ENCODE measurements around the gene PPFIA4. TPM values are rescaled to one million over a fixed set of nuclear protein-coding genes. Genes with fewer than 3 reads are reported as not detected.

Gene PPFIA4
- total and polyA plus RNA-seq, 10 donors, result 0.21 to 12.0 (median 4.9) TPM

DNA sequence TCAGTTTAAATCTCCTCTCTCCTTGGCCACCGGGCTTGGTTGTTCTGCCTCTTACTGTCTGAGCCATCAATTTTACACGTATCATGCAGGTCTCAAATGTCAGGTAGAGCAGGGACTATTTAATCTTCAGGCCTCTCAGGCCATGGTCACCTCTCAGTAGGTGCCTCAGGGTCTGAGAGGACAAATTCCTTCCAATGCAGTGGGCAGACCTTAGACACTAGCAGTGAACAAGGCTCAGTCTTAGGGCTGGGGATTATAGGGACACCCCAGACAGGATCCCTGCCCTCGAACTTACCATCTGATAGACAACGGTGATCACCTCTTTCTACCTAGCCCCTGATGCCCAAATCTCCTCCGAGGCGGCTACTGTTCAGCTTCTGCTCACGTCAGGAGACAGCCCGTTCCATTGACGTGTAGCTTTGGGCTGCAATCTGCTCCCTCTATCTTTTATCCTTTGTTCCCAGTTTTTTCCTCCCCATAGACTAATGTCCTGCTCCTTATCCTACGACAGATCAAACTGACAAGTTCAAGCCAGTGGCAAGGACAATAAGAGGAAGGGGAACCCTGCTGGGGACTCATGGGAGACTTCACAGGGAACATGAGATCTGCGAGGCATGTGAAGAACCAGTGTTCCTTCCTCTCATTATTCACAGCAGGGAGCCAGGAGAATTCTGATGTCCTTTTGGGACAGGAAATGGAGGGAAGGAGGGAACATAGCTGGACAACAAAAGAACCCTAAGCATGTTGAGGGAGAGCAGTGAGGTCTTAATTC, 60.9 kb downstream of the PPFIA4 start:
- H3K27ac ChIP-seq, result no peak overlapping the region
- WGBS, 5 donors, result 77 to 83% (median 79%) methylated on average over 11 of the region's 11 CpGs
- H3K4me1 ChIP-seq, result peaks cover 0 to 13% (median 3%) of the 10 kb centered on the region in 6 donors
- H3K4me3 ChIP-seq, result no peak overlapping the region
- H3K9me3 ChIP-seq, result no peaks in the 10 kb centered on the region
- H3K27me3 ChIP-seq (replicated peaks in 1 of 7), result peaks cover 0 to 15% (median 0%) of the 10 kb centered on the region in 7 donors
- TF ChIP-seq POLR2A (IDR thresholded peaks at IDR 0.05) (no peak), POLR2AphosphoS5 (IDR thresholded peaks at IDR 0.05) (no peak)
- TF ChIP-seq, protein P1, sequence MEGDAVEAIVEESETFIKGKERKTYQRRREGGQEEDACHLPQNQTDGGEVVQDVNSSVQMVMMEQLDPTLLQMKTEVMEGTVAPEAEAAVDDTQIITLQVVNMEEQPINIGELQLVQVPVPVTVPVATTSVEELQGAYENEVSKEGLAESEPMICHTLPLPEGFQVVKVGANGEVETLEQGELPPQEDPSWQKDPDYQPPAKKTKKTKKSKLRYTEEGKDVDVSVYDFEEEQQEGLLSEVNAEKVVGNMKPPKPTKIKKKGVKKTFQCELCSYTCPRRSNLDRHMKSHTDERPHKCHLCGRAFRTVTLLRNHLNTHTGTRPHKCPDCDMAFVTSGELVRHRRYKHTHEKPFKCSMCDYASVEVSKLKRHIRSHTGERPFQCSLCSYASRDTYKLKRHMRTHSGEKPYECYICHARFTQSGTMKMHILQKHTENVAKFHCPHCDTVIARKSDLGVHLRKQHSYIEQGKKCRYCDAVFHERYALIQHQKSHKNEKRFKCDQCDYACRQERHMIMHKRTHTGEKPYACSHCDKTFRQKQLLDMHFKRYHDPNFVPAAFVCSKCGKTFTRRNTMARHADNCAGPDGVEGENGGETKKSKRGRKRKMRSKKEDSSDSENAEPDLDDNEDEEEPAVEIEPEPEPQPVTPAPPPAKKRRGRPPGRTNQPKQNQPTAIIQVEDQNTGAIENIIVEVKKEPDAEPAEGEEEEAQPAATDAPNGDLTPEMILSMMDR (IDR thresholded peaks at IDR 0.05 in 8 of 11, conservative IDR thresholded peaks at IDR 0.05 in 3 of 11), result no peak
- DNase-seq, result no peak
- intact Hi-C loops (cut with DNase I; ENCODE audit: low total_unique reads), result no loop called here
- H3K36me3 ChIP-seq, result no peaks in the 10 kb centered on the region

DNA sequence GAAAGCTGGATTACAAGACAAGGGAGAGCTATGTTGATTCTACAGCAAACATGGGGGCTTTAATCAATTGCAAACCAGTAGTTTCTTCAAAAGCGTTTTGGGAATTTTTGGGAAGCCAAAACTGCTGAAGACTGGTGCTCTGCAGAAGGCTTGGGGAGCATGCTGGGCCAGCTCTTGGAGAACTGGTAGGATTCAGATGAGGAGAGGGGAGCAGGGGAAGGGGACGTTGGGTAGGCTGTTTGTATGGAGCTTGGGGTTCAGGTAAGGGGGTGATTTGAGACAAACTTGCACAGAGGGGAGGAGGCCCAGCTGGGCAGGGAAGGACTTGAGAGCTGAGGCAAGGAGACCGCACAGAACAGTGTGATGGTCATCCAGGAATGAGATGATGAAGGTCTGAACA, 62.1 kb downstream of the PPFIA4 start:
- no peak for TF ChIP-seq POLR2AphosphoS5 (IDR thresholded peaks at IDR 0.05)
- TF ChIP-seq POLR2A (IDR thresholded peaks at IDR 0.05), result no peak
- TF ChIP-seq, protein P1 (IDR thresholded peaks at IDR 0.05 in 8 of 11, conservative IDR thresholded peaks at IDR 0.05 in 3 of 11), result no peak
- no peaks in the 10 kb centered on the region for H3K36me3 ChIP-seq
- H3K9me3 ChIP-seq, result no peaks in the 10 kb centered on the region
- no peak for DNase-seq
- H3K4me3 ChIP-seq, result no peak overlapping the region
- intact Hi-C loops (cut with DNase I; ENCODE audit: low total_unique reads), result no loop called here
- no peak overlapping the region for H3K27ac ChIP-seq
- peaks cover 0 to 3% (median 0%) of the 10 kb centered on the region in 6 donors for H3K4me1 ChIP-seq
- H3K27me3 ChIP-seq (replicated peaks in 1 of 7), result peaks cover 0 to 26% (median 0%) of the 10 kb centered on the region in 7 donors
- WGBS, 5 donors, result 85 to 90% (median 89%) methylated on average over 3 of the region's 3 CpGs

DNA sequence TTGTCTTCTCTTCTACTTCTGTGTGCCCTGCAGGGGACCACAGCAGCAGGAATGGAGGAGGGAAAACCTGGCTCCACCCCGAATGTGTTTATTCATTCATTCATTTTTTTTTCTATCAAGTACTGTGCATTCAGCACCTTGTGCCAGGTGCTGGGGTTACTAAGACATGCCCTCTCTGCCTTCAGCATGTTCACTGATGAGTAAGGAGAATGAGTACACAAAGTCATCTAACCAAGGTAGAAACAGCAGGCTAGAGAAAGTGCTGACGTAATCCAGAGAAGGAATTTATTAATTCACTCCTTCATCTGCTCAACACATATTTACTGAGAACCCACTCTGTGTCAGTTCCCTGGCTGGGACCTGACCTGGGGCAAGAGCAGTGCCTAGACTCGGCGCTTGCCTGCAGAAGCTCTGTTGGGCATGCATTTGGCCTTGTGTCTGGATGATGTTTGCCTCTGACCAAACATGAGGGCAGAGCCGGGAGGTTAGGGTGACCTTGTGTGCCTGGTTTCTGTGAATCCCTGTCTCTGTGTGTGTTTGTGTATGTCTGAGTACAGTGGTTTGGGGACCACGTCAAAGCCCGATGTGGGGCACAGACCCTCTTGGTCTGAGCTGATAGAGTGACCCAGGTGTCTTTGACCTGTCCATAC, 62.8 kb downstream of the PPFIA4 start:
- no peak for DNase-seq
- peaks cover 0 to 6% (median 2%) of the 10 kb centered on the region in 8 donors for H3K9me3 ChIP-seq
- H3K27ac ChIP-seq, result no peak overlapping the region
- H3K36me3 ChIP-seq, result no peaks in the 10 kb centered on the region
- TF ChIP-seq, protein P1 (IDR thresholded peaks at IDR 0.05 in 8 of 11, conservative IDR thresholded peaks at IDR 0.05 in 3 of 11), result no peak
- TF ChIP-seq POLR2AphosphoS5 (IDR thresholded peaks at IDR 0.05) (no peak), POLR2A (IDR thresholded peaks at IDR 0.05) (no peak)
- H3K4me3 ChIP-seq, result no peak overlapping the region
- intact Hi-C loops (cut with DNase I; ENCODE audit: low total_unique reads), result no loop called here
- peaks cover 0 to 26% (median 0%) of the 10 kb centered on the region in 7 donors for H3K27me3 ChIP-seq (replicated peaks in 1 of 7)
- H3K4me1 ChIP-seq, result no peaks in the 10 kb centered on the region
- 84 to 94% (median 88%) methylated on average over 3 to 7 of the region's 7 CpGs for WGBS, 5 donors

DNA sequence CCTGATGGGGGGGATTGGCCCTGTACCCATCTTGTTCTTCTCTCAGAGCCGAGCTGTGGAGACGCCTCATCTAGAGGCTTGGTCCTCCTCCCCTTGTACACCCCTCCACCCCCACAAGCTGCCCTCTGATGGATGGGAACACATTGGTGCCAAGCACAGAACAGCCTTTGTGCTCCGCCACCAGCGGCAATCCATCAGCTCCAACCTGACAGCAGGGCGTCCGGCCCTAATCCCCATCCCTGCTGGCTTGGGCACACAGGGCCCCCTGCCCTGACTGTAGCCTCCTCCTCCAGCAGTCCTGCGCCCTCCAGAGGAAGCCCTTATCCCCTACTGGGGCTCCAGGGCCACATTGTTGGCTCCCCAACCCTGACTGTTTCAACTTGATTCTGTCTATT, 63.4 kb downstream of the PPFIA4 start:
- H3K27ac ChIP-seq, result no peak overlapping the region
- 74 to 90% (median 76%) methylated on average over 6 to 7 of the region's 7 CpGs for WGBS, 5 donors
- TF ChIP-seq POLR2AphosphoS5 (IDR thresholded peaks at IDR 0.05), result no peak
- no peak for TF ChIP-seq POLR2A (IDR thresholded peaks at IDR 0.05)
- TF ChIP-seq, protein P1 (IDR thresholded peaks at IDR 0.05 in 8 of 11, conservative IDR thresholded peaks at IDR 0.05 in 3 of 11), result no peak

More for the DNA sequence above, 63.4 kb downstream of the PPFIA4 start:
- Histone ChIP-seq H3K27me3 (replicated peaks in 1 of 7) (peaks cover 0 to 26% (median 0%) of the 10 kb centered on the region in 7 donors), H3K4me3 (no peak overlapping the region), H3K9me3 (peaks cover 0 to 12% (median 8%) of the 10 kb centered on the region in 8 donors), H3K4me1 (no peaks in the 10 kb centered on the region), H3K36me3 (no peaks in the 10 kb centered on the region)
- DNase-seq, result no peak
- intact Hi-C loops (cut with DNase I; ENCODE audit: low total_unique reads), result no loop called here

Data from spleen (tissue), 11 donors.